ENCODE results near the gene PDLIM7. TPM values are rescaled to one million over a fixed set of nuclear protein-coding genes. Genes with fewer than 3 reads are reported as not detected.
A peak's percentile ranks its signal among the peaks of the same experiment; 100 is the strongest.

PDLIM7 gene
- total and polyA plus RNA-seq, 4 donors: 49.2 to 124 (median 83.5) TPM

GRCh38 chr5:177509991-177510566, 12.7 kb upstream of the PDLIM7 start:
- WGBS, 2 donors: 35 to 65% methylated on average over 11 of the region's 11 CpGs
- Histone ChIP-seq H3K36me3 (ENCODE audit: control insufficient read depth in 4 of 4, insufficient read depth in 4 of 4, low read length in 4 of 4) (peaks cover 7 to 46% (median 31%) of the 10 kb centered on the region in 4 donors), H3K4me3 (no peak overlapping the region), H3K27me3 (ENCODE audit: control insufficient read depth in 3 of 3, insufficient read depth in 3 of 3, low read length in 2 of 3) (no peaks in the 10 kb centered on the region), H3K9ac (ENCODE audit: insufficient read depth in 1 of 2, low read length in 2 of 2) (no peak overlapping the region), H3K9me3 (ENCODE audit: control insufficient read depth in 4 of 4, insufficient read depth in 3 of 4, low read length in 3 of 4) (no peaks in the 10 kb centered on the region), H3K27ac (ENCODE audit: low read depth in 1 of 2, low read length in 1 of 2) (peak overlapping the region in 1 of 2 donors; percentile 84), H3K4me1 (ENCODE audit: control insufficient read depth in 5 of 5, insufficient read depth in 5 of 5, low read length in 5 of 5) (peaks cover 0 to 5% (median 0%) of the 10 kb centered on the region in 5 donors)
- ATAC-seq (ENCODE audit: insufficient read depth, low FRiP score) (no peak), DNase-seq (no peak)
- no peak for TF ChIP-seq CTCF (IDR thresholded peaks at IDR 0.05; ENCODE audit: control extremely low read depth, extremely low read depth)

- Histone ChIP-seq H3K4me3 (peak within 1 kb of the TSS; percentile 2), H3K36me3 (ENCODE audit: control insufficient read depth in 4 of 4, insufficient read depth in 4 of 4, low read length in 4 of 4) (peaks cover 7 to 46% (median 26%) of the 10 kb centered on the region in 4 donors), H3K4me1 (ENCODE audit: control insufficient read depth in 5 of 5, insufficient read depth in 5 of 5, low read length in 5 of 5) (peaks cover 0 to 5% (median 0%) of the 10 kb centered on the region in 5 donors), H3K9ac (ENCODE audit: insufficient read depth in 1 of 2, low read length in 2 of 2) (no peak within 1 kb of the TSS), H3K9me3 (ENCODE audit: control insufficient read depth in 4 of 4, insufficient read depth in 3 of 4, low read length in 3 of 4) (no peaks in the 10 kb centered on the region), H3K27ac (ENCODE audit: low read depth in 1 of 2, low read length in 1 of 2) (peak within 1 kb of the TSS in 1 of 2 donors; percentile 84), H3K27me3 (ENCODE audit: control insufficient read depth in 3 of 3, insufficient read depth in 3 of 3, low read length in 2 of 3) (no peaks in the 10 kb centered on the region)
- peak; percentile 55 for ATAC-seq (ENCODE audit: insufficient read depth, low FRiP score)
- 14 to 33% methylated on average over 16 to 20 of the region's 20 CpGs for WGBS, 2 donors
- DNase-seq: peak in 1 of 3 donors; percentile 22
- TF ChIP-seq CTCF (IDR thresholded peaks at IDR 0.05; ENCODE audit: control extremely low read depth, extremely low read depth): no peak
Observed at GRCh38 chr5:177509381-177509951, 12.1 kb upstream of the PDLIM7 start, which contains the start of gene DOK3. Gene DOK3, minus strand, starts transcription at chr5:177509826. Its CDS starts 286 bp downstream, at chr5:177509540.

GRCh38 chr5:177508837-177509236, 11.4 kb upstream of the PDLIM7 start:
- 34 to 36% methylated on average over 6 to 8 of the region's 8 CpGs for WGBS, 2 donors

More at GRCh38 chr5:177508837-177509236, 11.4 kb upstream of the PDLIM7 start:
- DNase-seq (no peak), ATAC-seq (ENCODE audit: insufficient read depth, low FRiP score) (no peak)
- TF ChIP-seq CTCF (IDR thresholded peaks at IDR 0.05; ENCODE audit: control extremely low read depth, extremely low read depth): no peak
- Histone ChIP-seq H3K9ac (ENCODE audit: insufficient read depth in 1 of 2, low read length in 2 of 2) (no peak overlapping the region), H3K9me3 (ENCODE audit: control insufficient read depth in 4 of 4, insufficient read depth in 3 of 4, low read length in 3 of 4) (no peaks in the 10 kb centered on the region), H3K27me3 (ENCODE audit: control insufficient read depth in 3 of 3, insufficient read depth in 3 of 3, low read length in 2 of 3) (no peaks in the 10 kb centered on the region), H3K4me3 (peak overlapping the region; percentile 2), H3K36me3 (ENCODE audit: control insufficient read depth in 4 of 4, insufficient read depth in 4 of 4, low read length in 4 of 4) (peaks cover 7 to 43% (median 20%) of the 10 kb centered on the region in 4 donors), H3K27ac (ENCODE audit: low read depth in 1 of 2, low read length in 1 of 2) (peak overlapping the region in 1 of 2 donors; percentile 78), H3K4me1 (ENCODE audit: control insufficient read depth in 5 of 5, insufficient read depth in 5 of 5, low read length in 5 of 5) (peaks cover 0 to 5% (median 0%) of the 10 kb centered on the region in 5 donors)
